K562 (cell line): ENCODE results near the gene NECTIN2. TPM values are rescaled to one million over a fixed set of nuclear protein-coding genes. Genes with fewer than 3 reads are reported as not detected.

Experiments used
- ADNP ChIP-seq: fragments of 200-800 bp; sonication (Bioruptor generic); IDR thresholded peaks from 2 replicates; pipeline ENCODE4 v1.6.1; 2016; ENCODE audit warnings: missing genetic modification characterization, missing compliant biosample characterization
- ASH1L ChIP-seq: fragments of 450-650 bp; IDR thresholded peaks from 2 replicates; pipeline ENCODE4 v1.6.1; 2018; ENCODE audit warnings: borderline replicate concordance, mild to moderate bottlenecking, low read depth; ENCODE audit not compliant: partially characterized antibody
- BRCA1 ChIP-seq, 2 experiments: fragments of 450-650 bp in 1 of 2; sonication (generic) in 1 of 2; formaldehyde crosslinking in 1 of 2; IDR thresholded peaks; 2 replicates each; pipeline versions ENCODE4 v1.5.0 to v1.6.1; 2017 to 2020; ENCODE audit warnings: mild to moderate bottlenecking in 1 of 2, missing genetic modification reagents in 1 of 2
- CBX1 ChIP-seq: sonication (generic); IDR thresholded peaks from 2 replicates; pipeline ENCODE4 v1.6.1; 2016; ENCODE audit warnings: antibody characterized with exemption, low read depth, mild to moderate bottlenecking
- CXXC5 ChIP-seq: fragments of 250-450 bp; sonication (Bioruptor Pico); IDR thresholded peaks from 2 replicates; pipeline ENCODE4 v1.8.0; 2022; ENCODE audit warnings: inconsistent platforms, mild to moderate bottlenecking, moderate library complexity
- ESRRA ChIP-seq: fragments of 450-650 bp; IDR thresholded peaks from 2 replicates; pipeline ENCODE4 v1.6.1; 2014; ENCODE audit warnings: low read depth, mild to moderate bottlenecking, moderate library complexity, borderline replicate concordance
- FUS ChIP-seq: fragments of 200-400 bp; formaldehyde crosslinking; optimal IDR thresholded peaks from 2 replicates; pipeline ENCODE3; 2017; ENCODE audit warnings: low read depth, low read length
- LEF1 ChIP-seq: fragments of 450-650 bp; IDR thresholded peaks from 2 replicates; pipeline ENCODE4 v1.6.1; 2016; ENCODE audit warnings: mild to moderate bottlenecking
- MCM5 ChIP-seq: fragments of 450-650 bp; IDR thresholded peaks from 2 replicates; pipeline ENCODE4 v1.6.1; 2016; ENCODE audit warnings: low read depth
- RUNX1 ChIP-seq: sonication (generic); IDR thresholded peaks from 2 replicates; pipeline ENCODE4 v1.6.1; 2016; ENCODE audit warnings: antibody characterized with exemption, low read depth
- SNRNP70 ChIP-seq: fragments of 200-400 bp; formaldehyde crosslinking; optimal IDR thresholded peaks from 2 replicates; pipeline ENCODE3; 2017; ENCODE audit warnings: low read depth, low read length
- SRSF3 ChIP-seq: fragments of 200-400 bp; formaldehyde crosslinking; IDR thresholded peaks from 2 replicates; pipeline ENCODE4 v1.6.1; 2016; ENCODE audit warnings: mild to moderate bottlenecking, low read length, moderate library complexity; ENCODE audit not compliant: insufficient read depth
- TAF9B ChIP-seq: fragments of 450-650 bp; IDR thresholded peaks from 2 replicates; pipeline ENCODE4 v1.6.1; 2018; ENCODE audit warnings: mild to moderate bottlenecking; ENCODE audit not compliant: partially characterized antibody
- ZNF324 ChIP-seq: fragments of 250-450 bp; sonication (Bioruptor Pico); IDR thresholded peaks from 2 replicates; pipeline ENCODE4 v1.4.0; 2020; ENCODE audit warnings: mild to moderate bottlenecking
- polyA plus RNA-seq, 8 experiments: library from polyadenylated mRNA; depleted of rRNA in 4 of 8; stranded (reverse) in 5 of 8; unstranded in 3 of 8; fragments of >200 nt; fragmentation: Nextera tagmentation in 2 of 8; fragmentation: Illumina TruSeq in 1 of 8; extraction: Ambion mirVana in 2 of 8; extraction: Trizol in 1 of 8; gene quantifications; 2 replicates each; pipeline versions ENCODE4 v1.2.1 to v1.2.3, GENCODE V29; 2011 to 2014; ENCODE audit warnings: inconsistent platforms in 1 of 8, missing spikeins in 1 of 8
- total RNA-seq, 7 experiments: library from RNA; depleted of rRNA in 6 of 7; stranded (reverse); fragments of >200 nt in 6 of 7; fragmentation: Illumina TruSeq in 2 of 7; extraction: Trizol in 2 of 7; gene quantifications; 2 replicates each; pipeline versions ENCODE4 v1.2.1 to v1.2.3, GENCODE V29; 2011 to 2021; ENCODE audit warnings: low replicate concordance in 1 of 7
- TF ChIP-seq, protein P1 (sequence below), 2 experiments: fragments of 450-650 bp; formaldehyde crosslinking in 1 of 2; IDR thresholded peaks; 2 replicates each; pipeline versions ENCODE4 v1.4.0 to v1.6.1; 2014 to 2020; ENCODE audit warnings: mild to moderate bottlenecking in 2 of 2, borderline replicate concordance in 1 of 2, low read depth in 1 of 2
- TF ChIP-seq, protein P2 (sequence below): fragments of 250-450 bp; sonication (Bioruptor Pico); IDR thresholded peaks from 2 replicates; pipeline ENCODE4 v1.4.0; 2020; ENCODE audit warnings: mild to moderate bottlenecking, moderate library complexity

NECTIN2 gene
- total and polyA plus RNA-seq, 9 of the 15 experiments (the other 6 are each of a cell fraction or from before 2014, with no cell fraction given): 3.9 to 94.9 (median 34.9) TPM

DNA sequence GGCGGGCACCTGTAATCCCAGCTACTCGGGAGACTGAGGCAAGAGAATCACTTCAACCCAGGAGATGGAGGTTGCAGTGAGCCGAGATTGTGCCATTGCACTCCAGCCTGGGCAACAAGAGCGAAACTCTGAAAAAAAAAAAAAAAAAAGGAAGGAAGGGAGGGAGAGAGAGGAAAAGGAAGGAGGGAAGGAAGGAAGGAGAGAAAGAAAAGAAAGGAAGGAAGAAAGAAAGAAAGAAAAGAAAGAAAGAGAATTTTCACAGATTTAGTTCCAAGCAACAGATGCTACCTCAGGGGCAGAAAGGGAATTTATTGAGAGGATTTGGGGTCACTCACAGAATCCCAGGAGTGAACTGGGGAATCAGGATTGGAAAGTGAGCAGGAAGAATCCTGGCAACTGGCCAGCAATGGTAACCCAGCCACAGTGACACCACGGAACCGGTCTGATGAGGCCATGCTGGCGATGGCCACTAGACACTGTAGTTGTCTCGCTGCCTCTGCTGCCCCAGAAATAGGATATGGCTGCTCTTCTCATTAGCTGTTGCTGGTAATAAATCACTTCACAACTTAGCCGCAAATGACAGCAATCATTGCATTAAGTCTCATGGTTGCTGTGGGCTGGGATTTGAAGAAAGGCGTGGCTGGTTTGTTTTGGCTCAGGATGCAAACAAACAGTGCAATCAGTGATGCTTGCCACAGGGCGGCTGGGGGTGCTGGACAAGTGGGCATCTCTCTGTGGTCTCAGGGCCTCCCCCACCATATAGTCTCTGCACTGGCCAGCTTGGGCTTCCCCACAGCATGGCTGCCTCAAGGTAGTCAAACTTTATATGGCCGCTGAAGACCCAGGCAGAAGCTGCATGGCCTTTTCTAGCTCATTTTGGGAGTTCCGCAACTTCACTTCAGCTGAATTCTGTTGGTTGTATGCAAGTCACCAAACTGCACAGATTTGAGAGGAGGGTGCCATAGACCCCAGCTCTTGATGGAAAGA lies 42.4 kb upstream of the NECTIN2 start (continued):
- TF ChIP-seq, protein P1, sequence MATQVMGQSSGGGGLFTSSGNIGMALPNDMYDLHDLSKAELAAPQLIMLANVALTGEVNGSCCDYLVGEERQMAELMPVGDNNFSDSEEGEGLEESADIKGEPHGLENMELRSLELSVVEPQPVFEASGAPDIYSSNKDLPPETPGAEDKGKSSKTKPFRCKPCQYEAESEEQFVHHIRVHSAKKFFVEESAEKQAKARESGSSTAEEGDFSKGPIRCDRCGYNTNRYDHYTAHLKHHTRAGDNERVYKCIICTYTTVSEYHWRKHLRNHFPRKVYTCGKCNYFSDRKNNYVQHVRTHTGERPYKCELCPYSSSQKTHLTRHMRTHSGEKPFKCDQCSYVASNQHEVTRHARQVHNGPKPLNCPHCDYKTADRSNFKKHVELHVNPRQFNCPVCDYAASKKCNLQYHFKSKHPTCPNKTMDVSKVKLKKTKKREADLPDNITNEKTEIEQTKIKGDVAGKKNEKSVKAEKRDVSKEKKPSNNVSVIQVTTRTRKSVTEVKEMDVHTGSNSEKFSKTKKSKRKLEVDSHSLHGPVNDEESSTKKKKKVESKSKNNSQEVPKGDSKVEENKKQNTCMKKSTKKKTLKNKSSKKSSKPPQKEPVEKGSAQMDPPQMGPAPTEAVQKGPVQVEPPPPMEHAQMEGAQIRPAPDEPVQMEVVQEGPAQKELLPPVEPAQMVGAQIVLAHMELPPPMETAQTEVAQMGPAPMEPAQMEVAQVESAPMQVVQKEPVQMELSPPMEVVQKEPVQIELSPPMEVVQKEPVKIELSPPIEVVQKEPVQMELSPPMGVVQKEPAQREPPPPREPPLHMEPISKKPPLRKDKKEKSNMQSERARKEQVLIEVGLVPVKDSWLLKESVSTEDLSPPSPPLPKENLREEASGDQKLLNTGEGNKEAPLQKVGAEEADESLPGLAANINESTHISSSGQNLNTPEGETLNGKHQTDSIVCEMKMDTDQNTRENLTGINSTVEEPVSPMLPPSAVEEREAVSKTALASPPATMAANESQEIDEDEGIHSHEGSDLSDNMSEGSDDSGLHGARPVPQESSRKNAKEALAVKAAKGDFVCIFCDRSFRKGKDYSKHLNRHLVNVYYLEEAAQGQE (IDR thresholded peaks at IDR 0.05; ENCODE audit: borderline replicate concordance): no peak
- TF ChIP-seq, protein P1 (CRISPR knock-in tag; IDR thresholded peaks at IDR 0.05; ENCODE audit: low read depth): no peak
- TF ChIP-seq TAF9B: no peak
- TF ChIP-seq ASH1L: no peak
- no peak for TF ChIP-seq ZNF324
- TF ChIP-seq CXXC5 (CRISPR knock-in tag): no peak
- no peak for TF ChIP-seq FUS
- no peak for TF ChIP-seq SRSF3
- TF ChIP-seq RUNX1: no peak
- no peak for TF ChIP-seq LEF1
- TF ChIP-seq BRCA1 (IDR thresholded peaks at IDR 0.05): no peak
- TF ChIP-seq BRCA1 (CRISPR knock-in tag; IDR thresholded peaks at IDR 0.05): no peak
- TF ChIP-seq CBX1: no peak
- TF ChIP-seq, protein P2, sequence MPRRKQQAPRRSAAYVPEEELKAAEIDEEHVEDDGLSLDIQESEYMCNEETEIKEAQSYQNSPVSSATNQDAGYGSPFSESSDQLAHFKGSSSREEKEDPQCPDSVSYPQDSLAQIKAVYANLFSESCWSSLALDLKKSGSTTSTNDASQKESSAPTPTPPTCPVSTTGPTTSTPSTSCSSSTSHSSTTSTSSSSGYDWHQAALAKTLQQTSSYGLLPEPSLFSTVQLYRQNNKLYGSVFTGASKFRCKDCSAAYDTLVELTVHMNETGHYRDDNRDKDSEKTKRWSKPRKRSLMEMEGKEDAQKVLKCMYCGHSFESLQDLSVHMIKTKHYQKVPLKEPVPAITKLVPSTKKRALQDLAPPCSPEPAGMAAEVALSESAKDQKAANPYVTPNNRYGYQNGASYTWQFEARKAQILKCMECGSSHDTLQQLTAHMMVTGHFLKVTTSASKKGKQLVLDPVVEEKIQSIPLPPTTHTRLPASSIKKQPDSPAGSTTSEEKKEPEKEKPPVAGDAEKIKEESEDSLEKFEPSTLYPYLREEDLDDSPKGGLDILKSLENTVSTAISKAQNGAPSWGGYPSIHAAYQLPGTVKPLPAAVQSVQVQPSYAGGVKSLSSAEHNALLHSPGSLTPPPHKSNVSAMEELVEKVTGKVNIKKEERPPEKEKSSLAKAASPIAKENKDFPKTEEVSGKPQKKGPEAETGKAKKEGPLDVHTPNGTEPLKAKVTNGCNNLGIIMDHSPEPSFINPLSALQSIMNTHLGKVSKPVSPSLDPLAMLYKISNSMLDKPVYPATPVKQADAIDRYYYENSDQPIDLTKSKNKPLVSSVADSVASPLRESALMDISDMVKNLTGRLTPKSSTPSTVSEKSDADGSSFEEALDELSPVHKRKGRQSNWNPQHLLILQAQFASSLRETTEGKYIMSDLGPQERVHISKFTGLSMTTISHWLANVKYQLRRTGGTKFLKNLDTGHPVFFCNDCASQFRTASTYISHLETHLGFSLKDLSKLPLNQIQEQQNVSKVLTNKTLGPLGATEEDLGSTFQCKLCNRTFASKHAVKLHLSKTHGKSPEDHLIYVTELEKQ (CRISPR knock-in tag): no peak
- TF ChIP-seq ESRRA: no peak
- TF ChIP-seq SNRNP70: no peak
- TF ChIP-seq ADNP (tag): no peak
- no peak for TF ChIP-seq MCM5
